Measurements from ENCODE around the gene R3HDM2.

The R3HDM2 gene

DNA sequence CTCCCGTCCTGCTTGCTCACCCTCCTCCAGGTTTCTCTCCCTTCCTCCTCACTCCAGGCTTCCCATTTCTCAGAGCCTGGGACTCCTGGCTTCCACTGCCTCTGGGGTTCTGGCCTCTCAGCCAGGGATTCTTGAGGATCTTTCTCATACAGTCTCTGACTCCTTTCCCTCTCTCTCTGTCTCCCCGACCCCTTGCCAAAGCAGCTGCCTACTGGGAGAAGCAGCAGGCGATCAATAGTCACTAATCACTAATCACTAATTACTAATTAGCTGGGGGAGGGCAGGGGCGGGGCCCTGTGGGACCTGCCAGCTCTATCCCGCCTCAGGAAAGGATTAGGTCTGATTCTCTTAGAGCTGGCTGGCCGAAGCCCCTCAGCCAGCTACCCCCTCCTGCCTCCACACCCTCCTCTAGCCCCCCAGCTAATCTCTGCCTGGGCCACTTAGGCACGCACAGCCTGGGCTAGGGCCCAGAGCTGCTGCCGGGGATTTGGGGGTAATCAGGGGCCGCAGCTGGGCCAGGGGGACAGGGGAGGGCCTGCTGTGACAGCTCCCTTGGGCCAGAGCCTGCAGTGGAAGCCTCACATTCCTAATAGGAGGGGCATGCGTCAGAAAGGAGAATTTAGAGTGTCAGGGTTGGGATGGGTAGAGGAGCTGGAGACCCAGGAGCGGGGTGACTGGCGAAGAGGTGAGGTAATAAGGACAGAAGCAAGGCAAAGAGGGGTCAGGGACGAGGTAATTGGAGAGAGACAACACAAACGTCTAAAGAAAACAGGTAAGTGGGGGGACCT is 211.4 kb downstream of the R3HDM2 start:
- no peak for DNase-seq (ENCODE audit: low read depth)
- TF ChIP-seq CTCF (conservative IDR thresholded peaks at IDR 0.05; ENCODE audit: low read length): no peak
- no peak overlapping the region for H3K4me3 ChIP-seq (ENCODE audit: low read length)

DNA sequence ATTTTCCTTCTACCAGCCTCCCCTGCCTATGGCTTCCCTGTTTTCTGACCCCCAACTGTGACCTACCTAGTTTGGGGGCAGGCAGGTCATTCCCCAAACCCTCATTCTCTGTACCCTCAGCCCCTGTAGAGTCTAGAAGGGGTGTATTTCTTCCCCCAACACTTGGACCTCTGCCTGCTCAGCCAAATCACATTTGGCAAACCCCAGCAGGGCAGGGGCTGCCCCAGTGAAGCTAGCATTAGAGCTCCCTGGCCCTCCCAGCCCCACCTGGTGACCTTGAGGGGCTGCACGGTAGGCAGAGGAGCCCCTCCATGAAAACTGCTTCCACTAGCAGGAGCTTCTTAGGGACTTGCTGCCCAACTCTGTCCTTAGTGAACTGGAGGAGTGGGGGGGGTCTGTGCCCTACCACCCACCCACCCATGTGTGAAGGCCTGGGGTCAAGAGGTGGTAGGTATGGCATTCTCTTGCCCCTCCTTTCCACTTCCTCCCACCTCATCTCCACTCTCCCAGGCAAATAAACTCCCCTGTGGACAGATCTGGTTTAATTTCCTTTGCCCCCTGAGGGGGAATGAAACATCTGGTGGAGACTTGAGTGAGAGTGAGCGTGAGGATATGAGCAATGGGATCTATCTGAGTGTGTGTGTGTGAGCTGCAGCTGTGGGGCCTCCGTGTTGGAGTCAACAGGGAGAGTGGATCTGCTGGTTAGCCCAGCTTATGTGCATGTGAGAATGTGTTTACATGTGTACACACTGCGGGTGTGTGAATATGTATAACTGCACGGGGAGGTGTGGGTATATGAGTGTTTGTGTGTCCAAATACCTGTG is 212.6 kb downstream of the R3HDM2 start:
- H3K4me3 ChIP-seq (ENCODE audit: low read length): no peak overlapping the region
- no peak for TF ChIP-seq CTCF (conservative IDR thresholded peaks at IDR 0.05; ENCODE audit: low read length)
- no peak for DNase-seq (ENCODE audit: low read depth)

DNA sequence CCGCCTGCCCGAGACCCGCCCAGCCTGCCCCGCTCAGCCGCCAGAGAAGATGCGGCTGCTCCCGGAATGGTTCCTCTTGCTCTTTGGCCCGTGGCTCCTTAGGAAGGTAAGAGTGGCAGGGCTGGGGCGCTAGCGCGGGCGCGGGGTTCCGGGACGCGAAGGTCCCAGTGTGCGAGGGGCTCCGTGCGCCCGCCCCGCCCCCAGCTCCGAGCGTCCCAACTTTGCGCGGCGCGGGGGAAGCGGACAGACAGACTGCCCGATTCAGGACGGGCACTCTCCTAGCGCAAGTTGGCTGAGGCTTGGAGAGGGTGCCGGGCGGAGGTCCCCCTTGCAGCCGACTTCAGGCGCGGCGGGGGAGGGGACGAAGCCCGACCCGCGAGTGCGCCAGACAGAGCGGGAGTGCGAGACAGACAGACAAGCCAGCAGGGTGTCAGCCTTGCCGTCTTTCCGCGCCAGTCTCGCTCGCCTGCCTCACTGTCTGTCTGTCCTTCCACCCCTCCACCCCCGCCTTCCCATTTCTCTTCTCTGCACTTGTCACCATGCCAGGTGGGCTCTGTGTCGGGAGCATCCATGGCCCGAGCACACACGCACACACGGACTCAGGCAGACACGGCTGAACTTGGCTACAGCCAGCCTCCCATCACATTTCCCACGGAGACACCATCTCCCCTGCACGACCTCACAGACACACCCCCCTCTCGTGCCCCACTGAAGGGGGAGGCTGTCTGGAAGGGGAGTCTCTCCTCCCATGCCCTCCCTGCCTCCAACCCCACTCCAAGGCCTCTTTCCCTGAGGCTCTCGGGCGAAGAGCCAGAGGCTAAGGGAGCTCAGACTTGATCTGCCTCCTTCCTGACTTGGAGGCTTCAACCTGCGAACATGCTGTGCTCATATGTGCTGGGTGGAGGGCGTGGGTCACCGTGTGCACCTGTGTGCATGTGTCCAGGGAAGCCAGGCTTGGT is 213.6 kb downstream of the R3HDM2 start:
- H3K4me3 ChIP-seq (ENCODE audit: low read length): peak overlapping the region; percentile 56
- TF ChIP-seq CTCF (conservative IDR thresholded peaks at IDR 0.05; ENCODE audit: low read length): no peak
- DNase-seq (ENCODE audit: low read depth): no peak

GRCh38 chr12:57216014-57216911 is 214.6 kb downstream of the R3HDM2 start, which contains the start of gene NXPH4:
Gene NXPH4, plus strand, starts transcription at chr12:57216794. Its CDS starts 176 bp downstream, at chr12:57216970.
- no peak for DNase-seq (ENCODE audit: low read depth)
- TF ChIP-seq CTCF (conservative IDR thresholded peaks at IDR 0.05; ENCODE audit: low read length): no peak
- H3K4me3 ChIP-seq (ENCODE audit: low read length): peak within 1 kb of the TSS; percentile 56

GRCh38 chr12:57215668-57216013 is 215.2 kb downstream of the R3HDM2 start:
- peak overlapping the region; percentile 30 for H3K4me3 ChIP-seq (ENCODE audit: low read length)
- TF ChIP-seq CTCF (conservative IDR thresholded peaks at IDR 0.05; ENCODE audit: low read length): no peak
- DNase-seq (ENCODE audit: low read depth): peak; percentile 44

DNA sequence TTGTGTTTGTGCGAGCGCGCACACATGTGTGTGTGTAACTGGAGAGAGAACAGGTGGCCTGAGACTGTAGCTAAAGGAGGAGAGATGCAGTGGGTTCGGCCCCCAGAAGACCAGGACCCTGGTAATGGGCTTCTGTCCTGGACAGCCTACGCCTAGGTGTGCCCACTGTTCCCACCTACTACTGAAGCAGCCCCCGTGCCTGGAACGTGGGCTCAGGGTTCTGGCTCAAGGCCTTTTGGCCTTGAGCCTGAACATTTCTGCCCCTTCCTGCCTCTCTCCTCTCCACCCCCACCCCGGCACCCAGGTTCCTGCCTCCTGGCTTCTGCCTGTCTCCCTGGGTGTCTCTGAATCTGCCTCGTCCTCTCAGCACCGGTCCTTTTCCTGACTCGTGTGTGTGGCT is 215.8 kb downstream of the R3HDM2 start:
- H3K4me3 ChIP-seq (ENCODE audit: low read length): no peak overlapping the region
- no peak for TF ChIP-seq CTCF (conservative IDR thresholded peaks at IDR 0.05; ENCODE audit: low read length)
- DNase-seq (ENCODE audit: low read depth): no peak

Data from AG10803 (cell line).